Vagina (tissue), 2 donors: ENCODE data around the gene ZNF438.

Experiments
- POLR2A ChIP-seq, 2 donors: fragments of 450-650 bp; IDR thresholded peaks; one replicate each; pipeline ENCODE4 v1.6.1; 2017; ENCODE audit warnings: antibody characterized with exemption in 2 of 2, mild to moderate bottlenecking in 2 of 2, moderate library complexity in 2 of 2
- POLR2AphosphoS5 ChIP-seq, 2 donors: sonication (generic); formaldehyde crosslinking; IDR thresholded peaks; one replicate each; pipeline ENCODE4 v1.9.0; 2017; ENCODE audit warnings: antibody characterized with exemption in 2 of 2, mild to moderate bottlenecking in 2 of 2, low read depth in 1 of 2; ENCODE audit not compliant: insufficient read depth in 1 of 2
- TF ChIP-seq, protein P1 (sequence below), 3 experiments: fragments of 450-650 bp in 2 of 3; fragments of 200-600 bp in 1 of 3; sonication (generic) in 1 of 3; IDR thresholded peaks; one replicate each; pipeline ENCODE4 v1.5.1; 2017 to 2019; ENCODE audit warnings: antibody characterized with exemption in 3 of 3, mild to moderate bottlenecking in 2 of 3, moderate library complexity in 2 of 3

DNA sequence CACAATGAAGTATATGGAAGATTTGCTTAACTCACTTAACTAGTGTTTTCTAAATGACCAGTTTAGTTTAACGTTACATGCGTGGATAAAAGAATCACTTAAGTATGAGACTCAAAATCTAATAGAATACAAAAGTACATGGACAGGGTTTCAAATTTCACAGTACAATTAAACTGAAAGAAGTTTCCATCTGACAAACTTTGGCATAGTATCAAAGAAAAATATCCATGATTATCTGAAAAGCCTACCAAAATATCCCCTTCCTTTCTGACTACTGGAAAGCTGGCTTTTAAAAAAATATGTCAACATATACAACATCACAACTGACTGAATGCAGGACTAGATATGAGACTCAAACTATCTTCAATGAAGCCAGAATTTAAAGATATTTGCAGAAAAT is 164.8 kb downstream of the ZNF438 start:
- TF ChIP-seq POLR2AphosphoS5 (IDR thresholded peaks at IDR 0.05; ENCODE audit: insufficient read depth in 1 of 2, low read depth in 1 of 2), result no peak
- TF ChIP-seq, protein P1, sequence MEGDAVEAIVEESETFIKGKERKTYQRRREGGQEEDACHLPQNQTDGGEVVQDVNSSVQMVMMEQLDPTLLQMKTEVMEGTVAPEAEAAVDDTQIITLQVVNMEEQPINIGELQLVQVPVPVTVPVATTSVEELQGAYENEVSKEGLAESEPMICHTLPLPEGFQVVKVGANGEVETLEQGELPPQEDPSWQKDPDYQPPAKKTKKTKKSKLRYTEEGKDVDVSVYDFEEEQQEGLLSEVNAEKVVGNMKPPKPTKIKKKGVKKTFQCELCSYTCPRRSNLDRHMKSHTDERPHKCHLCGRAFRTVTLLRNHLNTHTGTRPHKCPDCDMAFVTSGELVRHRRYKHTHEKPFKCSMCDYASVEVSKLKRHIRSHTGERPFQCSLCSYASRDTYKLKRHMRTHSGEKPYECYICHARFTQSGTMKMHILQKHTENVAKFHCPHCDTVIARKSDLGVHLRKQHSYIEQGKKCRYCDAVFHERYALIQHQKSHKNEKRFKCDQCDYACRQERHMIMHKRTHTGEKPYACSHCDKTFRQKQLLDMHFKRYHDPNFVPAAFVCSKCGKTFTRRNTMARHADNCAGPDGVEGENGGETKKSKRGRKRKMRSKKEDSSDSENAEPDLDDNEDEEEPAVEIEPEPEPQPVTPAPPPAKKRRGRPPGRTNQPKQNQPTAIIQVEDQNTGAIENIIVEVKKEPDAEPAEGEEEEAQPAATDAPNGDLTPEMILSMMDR (IDR thresholded peaks at IDR 0.05), result no peak
- TF ChIP-seq POLR2A (IDR thresholded peaks at IDR 0.05), result no peak
